KOPT-K1 (cell line): Measurements from ENCODE around the gene SMAD3.
"Not testable (repeated sequence)": the region's sequence is repeated elsewhere in the genome, so short reads cannot be mapped to it uniquely, and the experiment has no call there.

Experiments
- H3K27ac ChIP-seq: fragments of 200-600 bp; sonication (generic); 2 replicates; pipeline ENCODE4 v1.5.1; 2016; ENCODE audit warnings: antibody characterized with exemption, mild to moderate bottlenecking, low read depth, low read length; ENCODE audit not compliant: poor library complexity, severe bottlenecking
- H3K36me3 ChIP-seq: fragments of 200-600 bp; sonication (generic); 2 replicates; pipeline ENCODE4 v1.5.1; 2017; ENCODE audit warnings: antibody characterized with exemption, mild to moderate bottlenecking, low read length, moderate library complexity; ENCODE audit not compliant: insufficient read depth
- H3K9me3 ChIP-seq: fragments of 200-600 bp; sonication (generic); 2 replicates; pipeline ENCODE4 v1.5.1; 2017; ENCODE audit warnings: antibody characterized with exemption, low read length, mild to moderate bottlenecking; ENCODE audit not compliant: insufficient read depth, poor library complexity, severe bottlenecking

SMAD3 gene

DNA sequence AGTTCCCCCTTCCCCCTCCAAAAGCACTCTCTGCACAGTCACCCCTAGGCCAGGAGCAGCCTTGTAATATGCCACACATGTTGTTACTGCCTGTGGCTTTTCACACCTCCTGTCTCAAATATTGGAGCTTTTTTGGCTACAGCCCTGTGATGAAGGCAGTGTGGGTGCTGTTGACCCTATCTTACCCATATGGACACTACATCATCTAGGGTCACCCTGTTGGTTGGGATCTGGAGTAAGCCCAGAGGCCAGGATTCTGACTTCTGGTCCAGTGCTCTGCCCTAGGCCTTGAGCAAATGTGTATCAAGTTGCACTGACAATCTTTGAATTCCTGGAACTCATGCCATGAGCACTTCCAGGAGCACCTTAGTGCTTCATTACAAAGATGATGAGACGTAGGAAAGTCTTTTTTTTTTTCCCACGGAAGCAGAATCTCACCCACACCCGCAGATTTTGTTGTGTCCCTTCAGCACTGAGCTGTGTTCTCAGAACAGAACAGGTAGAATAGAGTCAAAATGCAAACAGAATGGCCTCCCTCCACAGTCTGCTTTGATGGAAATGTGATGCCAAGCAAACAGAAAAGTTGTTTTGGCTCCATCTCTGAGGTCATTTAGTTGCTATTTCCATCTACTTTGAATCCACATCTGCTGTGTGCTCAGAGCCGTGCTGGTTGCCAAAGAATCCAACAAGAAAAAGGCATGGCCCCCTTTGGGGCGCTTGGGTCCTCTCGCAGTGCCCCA lies 49.6 kb downstream of the SMAD3 start:
- Histone ChIP-seq H3K27ac (no peak overlapping the region), H3K9me3 (peaks cover 14% of the 10 kb centered on the region), H3K36me3 (no peaks in the 10 kb centered on the region)

DNA sequence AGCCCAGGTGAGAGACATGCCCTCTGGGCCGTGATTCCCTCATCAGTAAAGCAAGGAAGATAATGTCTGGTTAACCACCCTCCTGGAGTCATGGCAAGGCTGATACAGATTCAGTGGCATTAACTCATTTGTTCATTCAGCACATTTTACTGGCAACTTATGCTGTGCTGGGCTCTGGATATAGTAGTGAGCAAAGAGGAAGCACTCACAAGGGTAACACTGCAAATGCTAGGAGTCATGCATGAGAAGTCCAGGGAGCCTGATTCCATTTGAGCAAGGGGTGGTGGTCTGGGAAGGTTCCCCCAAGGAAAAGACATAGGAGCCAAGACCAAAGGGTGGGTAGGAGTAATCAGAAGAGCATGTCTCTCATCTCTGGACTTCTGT lies 50.2 kb downstream of the SMAD3 start:
- Histone ChIP-seq H3K27ac (no peak overlapping the region), H3K36me3 (no peaks in the 10 kb centered on the region), H3K9me3 (peaks cover 12% of the 10 kb centered on the region)

DNA sequence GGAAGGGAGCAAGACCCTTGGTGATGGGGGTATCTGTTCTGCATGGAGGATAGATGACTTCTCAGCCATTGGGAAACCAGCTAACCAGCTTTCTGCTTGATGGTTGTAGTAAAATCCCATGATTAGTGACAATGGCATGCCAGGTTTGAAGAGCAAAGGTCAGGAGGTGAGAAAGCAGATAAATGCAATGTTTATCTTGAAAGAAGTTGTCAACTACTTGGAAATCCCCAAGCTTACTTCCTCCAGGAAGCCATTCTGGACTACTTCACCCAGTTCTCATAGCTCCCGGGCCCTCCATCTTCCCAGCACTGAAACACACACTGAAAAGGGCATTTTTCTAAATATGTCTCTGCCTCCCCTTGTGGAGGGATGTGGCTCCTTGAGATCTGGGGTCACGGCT lies 51.3 kb downstream of the SMAD3 start:
- Histone ChIP-seq H3K27ac (no peak overlapping the region), H3K9me3 (peaks cover under 1% of the 10 kb centered on the region), H3K36me3 (no peaks in the 10 kb centered on the region)

DNA sequence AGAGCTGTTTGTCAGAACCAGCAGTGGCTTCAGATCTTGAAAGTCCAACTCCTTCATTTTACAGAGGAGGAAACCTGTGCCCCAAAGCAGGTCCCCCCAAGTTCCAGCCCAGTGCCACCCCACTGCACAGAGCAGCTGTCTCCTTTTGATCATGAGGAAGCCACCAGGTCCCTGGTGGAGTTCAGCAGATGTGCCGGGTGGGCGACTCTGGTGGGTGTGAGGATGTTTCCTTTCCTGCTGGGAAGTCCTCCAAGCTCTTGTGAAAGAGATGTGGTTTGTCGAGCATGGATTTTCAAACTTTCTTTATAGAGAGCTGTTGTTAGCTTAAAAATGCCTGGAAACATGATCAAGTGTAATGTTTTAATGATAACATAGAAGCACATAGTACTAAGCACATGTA lies 52.0 kb downstream of the SMAD3 start:
- H3K9me3 ChIP-seq, result no peaks in the 10 kb centered on the region
- H3K36me3 ChIP-seq, result no peaks in the 10 kb centered on the region
- H3K27ac ChIP-seq, result no peak overlapping the region

DNA sequence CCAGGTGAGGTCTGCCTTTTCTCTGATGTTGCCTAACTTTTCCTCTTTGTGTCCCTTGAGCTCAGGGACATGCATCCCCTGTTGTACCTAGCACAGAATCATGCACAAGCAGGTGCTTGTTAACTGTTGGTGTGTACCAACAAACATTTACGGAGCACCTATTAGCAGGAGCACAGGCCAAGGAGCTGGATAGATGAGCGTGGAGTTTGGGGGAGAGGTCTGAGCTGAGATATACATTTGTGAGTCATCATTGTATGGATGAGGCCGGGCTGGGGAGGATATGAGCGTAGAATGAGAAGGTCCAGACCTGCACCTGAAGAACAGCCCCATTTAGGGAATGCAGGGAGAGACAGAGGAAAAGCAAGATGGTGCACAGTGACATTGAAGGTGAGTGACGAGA lies 53.4 kb downstream of the SMAD3 start:
- no peaks in the 10 kb centered on the region for H3K36me3 ChIP-seq
- H3K27ac ChIP-seq, result no peak overlapping the region
- no peaks in the 10 kb centered on the region for H3K9me3 ChIP-seq

DNA sequence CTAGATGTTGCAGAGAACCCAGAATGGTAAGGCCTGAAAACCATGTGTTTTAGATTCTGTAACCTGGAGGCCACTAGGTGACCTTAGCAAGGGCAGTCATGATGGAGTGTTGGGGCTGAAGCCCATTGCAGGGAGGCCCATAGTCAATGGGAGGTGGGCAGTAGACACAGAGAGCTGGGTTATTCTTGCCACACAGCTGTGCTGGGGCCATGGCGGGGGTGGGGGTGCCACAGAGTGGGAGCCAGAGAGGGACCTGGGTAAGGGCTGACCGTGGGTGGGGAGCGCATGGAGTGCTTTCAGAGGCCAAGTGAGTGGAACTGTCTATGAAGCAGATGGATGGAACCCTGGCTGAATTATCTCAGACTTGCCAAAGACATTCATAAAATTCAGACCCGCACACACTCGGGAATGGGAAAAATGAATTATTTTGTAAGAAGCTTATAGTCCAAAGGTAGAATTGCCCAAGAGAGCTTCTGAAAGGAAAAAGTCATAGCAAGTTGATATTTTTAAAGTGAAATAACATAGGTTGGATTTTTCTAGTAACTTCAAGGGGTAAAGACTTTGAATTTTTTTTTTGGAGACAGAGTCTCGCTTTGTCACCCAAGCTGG lies 53.9 kb downstream of the SMAD3 start:
- Histone ChIP-seq H3K36me3 (no peaks in the 10 kb centered on the region), H3K9me3 (no peaks in the 10 kb centered on the region), H3K27ac (no peak overlapping the region)

DNA sequence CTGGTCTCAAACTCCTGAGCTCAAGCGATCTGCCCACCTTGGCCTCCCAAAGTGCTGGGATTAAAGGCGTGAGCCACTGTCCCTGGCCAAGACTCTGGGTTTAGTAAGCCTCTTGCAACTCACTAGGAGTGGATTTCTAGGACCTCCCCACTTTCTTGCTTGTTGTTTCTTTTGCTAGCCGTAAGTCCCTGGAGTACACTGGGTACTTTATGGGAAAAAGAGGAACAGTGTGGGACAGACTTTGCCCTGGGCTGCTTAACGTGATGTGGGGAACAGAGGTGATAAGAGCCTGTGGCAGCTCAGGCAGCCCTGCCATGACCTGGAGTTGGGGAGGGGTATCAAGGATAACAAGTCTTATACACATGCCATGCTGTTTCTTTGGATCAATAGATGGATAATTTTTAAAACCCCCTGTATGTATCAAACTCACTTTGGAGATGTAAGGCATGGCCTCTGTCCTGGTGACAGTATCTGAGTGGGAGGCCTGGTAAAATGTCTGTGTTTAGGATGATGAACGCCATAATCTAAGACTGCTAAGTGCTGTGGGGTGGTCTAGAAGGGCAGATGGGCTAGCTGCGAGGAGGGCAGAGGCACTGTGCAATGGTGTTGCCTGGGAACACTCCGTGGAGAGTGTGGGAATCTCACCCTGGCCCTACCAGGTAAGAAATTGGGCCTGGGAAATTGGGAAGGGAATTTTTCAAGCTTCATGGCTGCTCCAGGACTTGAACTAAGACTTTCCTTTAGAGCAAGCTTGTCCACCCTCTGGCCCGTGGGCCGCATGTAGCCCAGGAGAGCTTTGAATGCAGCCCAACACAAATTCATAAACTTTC lies 54.8 kb downstream of the SMAD3 start:
- H3K27ac ChIP-seq, result no peak overlapping the region

DNA sequence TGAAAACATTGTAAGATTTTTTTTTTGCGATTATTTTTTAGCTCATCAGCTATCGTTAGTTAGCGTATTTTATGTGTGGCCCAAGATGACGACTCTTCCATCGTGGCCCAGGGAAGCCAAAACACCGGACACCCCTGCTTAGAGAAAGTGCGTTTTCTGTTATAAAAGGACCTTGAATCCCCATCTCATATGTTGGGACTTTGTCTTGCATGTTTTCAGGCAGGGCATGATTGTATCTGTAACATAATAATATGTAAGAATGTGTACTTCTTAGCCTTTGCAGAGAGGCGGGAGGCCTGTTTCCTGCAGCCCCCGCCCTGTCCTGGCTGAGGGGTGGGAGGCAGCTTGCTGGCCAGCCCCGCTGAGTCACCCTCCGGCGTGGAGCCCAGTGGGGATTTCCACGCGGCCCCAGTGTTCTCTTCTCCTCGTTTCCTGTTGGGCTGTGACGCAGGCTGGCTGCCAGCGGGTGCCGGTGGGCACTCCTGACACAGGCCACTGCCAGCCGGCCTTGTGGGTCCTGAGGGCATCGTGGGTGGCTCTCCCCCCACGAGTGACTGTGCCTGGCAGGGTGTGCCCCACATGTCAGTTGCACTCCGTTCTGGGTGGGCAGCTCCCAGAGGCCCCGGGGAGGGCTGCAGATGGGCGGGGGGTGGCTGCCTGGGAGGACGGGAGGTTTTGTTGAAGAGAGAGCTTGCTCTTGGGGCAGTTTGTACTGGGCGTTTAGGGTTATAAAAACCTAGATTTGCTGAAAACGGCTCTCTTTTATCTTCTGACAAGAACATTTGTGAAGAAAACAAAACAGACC lies 55.6 kb downstream of the SMAD3 start:
- Histone ChIP-seq H3K27ac (no peak overlapping the region), H3K36me3 (no peaks in the 10 kb centered on the region), H3K9me3 (no peaks in the 10 kb centered on the region)

More for the DNA sequence above, 54.8 kb downstream of the SMAD3 start:
- Histone ChIP-seq H3K36me3 (no peaks in the 10 kb centered on the region), H3K9me3 (no peaks in the 10 kb centered on the region)

DNA sequence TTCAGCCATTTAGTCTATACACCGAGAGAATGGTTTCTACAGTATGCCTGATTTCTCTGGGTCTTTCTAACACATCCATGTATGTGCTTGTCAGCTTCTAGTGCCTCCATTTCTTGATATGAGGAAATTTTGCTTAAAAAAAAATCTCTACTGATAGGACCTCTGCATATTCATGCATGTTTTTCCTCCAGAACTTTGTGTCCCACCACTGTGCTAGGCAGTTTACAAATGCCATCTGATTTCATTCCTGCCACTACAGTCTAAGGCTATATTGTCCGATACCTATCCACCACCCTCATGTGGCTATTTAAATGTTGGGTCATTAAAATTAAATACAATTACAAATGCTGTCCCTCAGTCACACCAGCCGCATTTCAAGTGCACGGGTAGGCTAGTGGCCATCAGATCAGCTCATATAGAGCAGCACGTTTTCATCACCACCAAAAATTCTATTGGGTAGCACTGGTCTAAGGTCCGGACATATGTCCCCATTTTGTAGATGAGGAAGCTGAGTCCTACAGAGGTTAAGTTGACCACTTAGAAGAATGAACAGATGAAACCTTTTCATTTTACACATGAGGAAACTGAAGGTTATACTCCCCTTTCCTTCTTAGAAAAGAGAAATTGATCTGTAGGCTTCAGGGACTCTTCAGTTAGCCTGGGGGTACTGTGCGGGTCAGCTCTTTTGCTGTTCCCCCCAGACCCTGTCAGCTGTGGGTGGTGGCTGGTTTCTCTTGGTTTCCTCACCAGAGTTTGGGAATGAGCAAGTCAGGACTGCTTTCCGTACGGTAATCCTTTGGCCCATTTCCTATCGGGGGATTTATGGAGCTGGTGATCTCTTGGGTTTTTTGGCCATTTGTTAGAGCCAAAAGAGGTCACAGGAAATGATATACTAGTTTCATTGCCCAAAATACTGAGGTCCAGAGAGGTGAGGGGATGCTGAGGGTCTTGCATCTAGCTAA lies 56.5 kb downstream of the SMAD3 start:
- no peak overlapping the region for H3K27ac ChIP-seq
- H3K36me3 ChIP-seq, result no peaks in the 10 kb centered on the region
- H3K9me3 ChIP-seq, result no peaks in the 10 kb centered on the region

DNA sequence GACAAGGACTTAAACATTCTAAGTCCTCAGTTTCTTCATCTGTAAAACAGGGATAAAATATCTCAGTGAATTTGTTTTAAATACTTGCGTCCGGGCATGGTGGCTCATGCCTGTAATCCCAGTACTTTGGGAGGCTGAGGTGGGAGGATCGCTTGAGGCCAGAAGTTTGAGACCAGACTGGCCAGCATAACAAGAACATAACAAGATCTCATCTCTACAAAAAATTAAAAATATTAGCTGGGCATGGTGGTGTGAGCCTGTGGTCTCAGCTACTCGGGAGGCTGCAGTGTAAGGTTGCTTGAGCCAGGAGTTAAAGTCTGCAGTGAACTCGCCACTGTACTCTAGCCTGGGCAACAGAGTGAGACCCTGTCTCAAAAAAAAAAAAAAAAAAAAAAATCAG lies 57.4 kb downstream of the SMAD3 start:
- H3K9me3 ChIP-seq, H3K36me3 ChIP-seq, H3K27ac ChIP-seq: not testable (repeated sequence)

DNA sequence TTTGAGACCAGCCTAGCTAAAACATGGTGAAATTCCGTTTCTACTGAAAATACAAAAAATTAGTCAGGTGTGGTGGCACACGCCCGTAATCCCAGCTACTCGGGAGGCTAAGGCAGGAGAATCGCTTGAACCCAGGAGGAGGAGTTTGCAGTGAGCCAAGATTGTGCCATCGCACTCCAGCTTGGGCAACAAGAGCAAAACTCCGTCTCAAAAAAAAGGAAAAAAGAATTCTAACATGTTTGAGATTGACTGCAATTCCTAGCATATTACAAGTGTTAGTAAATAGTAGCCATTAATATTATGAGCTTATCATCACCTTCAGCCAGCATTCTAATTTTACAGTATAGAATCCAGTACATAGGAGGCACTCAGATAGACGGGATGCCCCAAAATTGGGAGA lies 57.9 kb downstream of the SMAD3 start:
- H3K9me3 ChIP-seq, H3K36me3 ChIP-seq, H3K27ac ChIP-seq: not testable (repeated sequence)

DNA sequence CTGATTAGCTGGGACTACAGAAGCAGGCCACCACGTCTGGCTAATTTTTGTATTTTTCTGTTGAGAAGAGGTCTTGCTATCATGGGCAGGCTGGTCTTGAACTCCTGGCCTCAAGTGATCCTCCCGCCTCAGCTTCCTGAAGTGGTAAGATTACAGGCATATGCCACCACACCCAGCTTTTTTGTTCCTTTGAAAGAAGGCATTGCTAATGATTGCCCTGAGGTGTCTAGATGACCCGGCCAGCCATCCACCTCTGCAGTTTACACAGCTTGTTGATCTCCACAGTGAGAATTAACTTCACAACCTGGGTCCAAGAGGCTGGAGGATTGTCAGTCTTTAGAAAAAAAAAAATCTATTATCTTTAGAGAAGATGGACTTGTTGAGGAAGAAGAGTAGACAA lies 58.7 kb downstream of the SMAD3 start:
- H3K36me3 ChIP-seq, result no peaks in the 10 kb centered on the region
- no peaks in the 10 kb centered on the region for H3K9me3 ChIP-seq
- no peak overlapping the region for H3K27ac ChIP-seq

DNA sequence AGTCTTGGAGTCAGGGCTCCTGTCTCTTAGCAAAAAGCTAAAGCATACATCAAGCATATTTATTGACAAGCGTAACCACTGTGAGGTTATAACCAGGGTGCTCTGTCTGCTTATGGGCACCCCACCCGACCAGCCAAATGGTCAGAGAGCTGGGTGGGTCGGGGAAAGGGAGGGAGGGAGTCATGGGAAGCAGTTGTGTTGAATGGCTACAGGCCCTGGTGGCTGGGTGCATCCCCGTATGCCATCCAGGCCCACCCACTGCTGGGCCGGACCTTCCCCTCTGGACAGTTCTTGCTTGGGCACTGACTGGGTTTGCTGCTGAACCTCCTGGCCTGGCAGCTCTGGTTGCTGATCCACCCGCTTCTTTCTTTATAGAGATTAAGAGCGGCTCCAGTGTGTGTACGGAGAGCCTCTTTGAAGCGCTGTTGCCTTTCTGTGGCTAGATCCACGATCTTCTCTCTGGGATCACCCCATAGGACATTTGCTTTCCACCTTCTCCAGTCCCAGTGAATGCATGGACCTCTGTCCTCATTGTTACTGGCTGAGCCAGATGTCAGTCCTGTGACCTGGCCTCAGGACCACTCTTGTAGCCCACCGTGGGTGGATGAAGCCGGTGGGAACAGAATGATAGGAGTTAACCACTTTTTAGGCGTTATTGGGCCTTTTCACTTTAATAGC lies 59.6 kb downstream of the SMAD3 start:
- H3K36me3 ChIP-seq, result no peaks in the 10 kb centered on the region
- no peak overlapping the region for H3K27ac ChIP-seq
- H3K9me3 ChIP-seq, result no peaks in the 10 kb centered on the region
